Gastroesophageal sphincter (tissue), 4 donors: ENCODE measurements around the gene RAB23. TPM values are rescaled to one million over a fixed set of nuclear protein-coding genes. Genes with fewer than 3 reads are reported as not detected.

Experiments
- ATAC-seq: fragments of 150-250 bp; one replicate; pipeline ENCODE4 v1.9.1; 2016; ENCODE audit warnings: mild to moderate bottlenecking, moderate library complexity
- H3K27ac ChIP-seq, 4 donors: fragments of 200-600 bp; sonication (generic) in 3 of 4; 1 replicate in 3 of 4; 2 replicates in 1 of 4; pipeline ENCODE4 v1.5.1; 2016 to 2019
- H3K27me3 ChIP-seq: fragments of 200-600 bp; sonication (generic); one replicate; pipeline ENCODE4 v1.5.1; 2019
- H3K36me3 ChIP-seq, 2 donors: fragments of 200-600 bp; sonication (generic); one replicate each; pipeline ENCODE4 v1.5.1; 2019; ENCODE audit warnings: control low read depth in 1 of 2
- H3K4me1 ChIP-seq, 3 donors: fragments of 200-600 bp; sonication (generic); 1 replicate in 2 of 3; 2 replicates in 1 of 3; pipeline ENCODE4 v1.5.1; 2016 to 2019; ENCODE audit warnings: control low read depth in 2 of 3
- H3K4me3 ChIP-seq, 2 donors: fragments of 200-600 bp; sonication (generic); one replicate each; pipeline ENCODE4 v1.5.1; 2019; ENCODE audit warnings: mild to moderate bottlenecking in 1 of 2, moderate library complexity in 1 of 2
- H3K9me3 ChIP-seq, 3 donors: fragments of 200-600 bp; sonication (generic); one replicate each; pipeline ENCODE4 v1.5.1; 2017 to 2019; ENCODE audit warnings: control low read depth in 2 of 3
- CTCF ChIP-seq, 4 experiments: fragments of 200-600 bp in 2 of 4; fragments of 450-650 bp in 2 of 4; sonication (generic) in 1 of 4; IDR thresholded peaks; one replicate each; pipeline ENCODE4 v1.5.1; 2017 to 2019; ENCODE audit warnings: antibody characterized with exemption in 4 of 4, mild to moderate bottlenecking in 2 of 4, moderate library complexity in 2 of 4
- EP300 ChIP-seq: sonication (generic); formaldehyde crosslinking; IDR thresholded peaks from one replicate; pipeline ENCODE4 v1.6.1; 2017; ENCODE audit warnings: antibody characterized with exemption, mild to moderate bottlenecking
- POLR2A ChIP-seq, 2 donors: fragments of 450-650 bp; IDR thresholded peaks; one replicate each; pipeline ENCODE4 v1.6.1; 2017; ENCODE audit warnings: antibody characterized with exemption in 2 of 2, mild to moderate bottlenecking in 2 of 2, moderate library complexity in 1 of 2
- POLR2AphosphoS5 ChIP-seq: sonication (generic); formaldehyde crosslinking; IDR thresholded peaks from one replicate; pipeline ENCODE4 v1.6.1; 2017; ENCODE audit warnings: antibody characterized with exemption
- WGBS, 2 donors: methylation state at CpG; one replicate each; pipeline ENCODE4 v1.1.5; 2018; ENCODE audit warnings: low coverage in 1 of 2; 5-methylcytosine and 5-hydroxymethylcytosine counted together
- total RNA-seq, 4 donors: library from RNA; depleted of rRNA; stranded (reverse); fragments of >200 nt; gene quantifications; one replicate each; pipeline ENCODE4 v1.1.0, GENCODE V29; 2016

RAB23 gene
- total RNA-seq, 4 donors from 2014 or later: 45.5 to 107 (median 78.1) TPM

GRCh38 chr6:57174511-57174907 lies 47.6 kb downstream of the RAB23 start:
- TF ChIP-seq CTCF (IDR thresholded peaks at IDR 0.05) (no peak), EP300 (no peak), POLR2A (IDR thresholded peaks at IDR 0.05) (no peak), POLR2AphosphoS5 (no peak)
- 36 to 47% methylated on average over 3 of the region's 3 CpGs for WGBS, 2 donors
- H3K9me3 ChIP-seq: no peaks in the 10 kb centered on the region
- no peaks in the 10 kb centered on the region for H3K27me3 ChIP-seq
- no peak for ATAC-seq
- peaks cover 0 to 8% of the 10 kb centered on the region in 2 donors for H3K36me3 ChIP-seq
- peak overlapping the region; percentile 73 to 74 for H3K4me3 ChIP-seq
- peaks cover 16 to 57% (median 18%) of the 10 kb centered on the region in 3 donors for H3K4me1 ChIP-seq
- H3K27ac ChIP-seq: peak overlapping the region; percentile 79 to 98 (median 96)

GRCh38 chr6:57173886-57174510 lies 48.1 kb downstream of the RAB23 start:
- H3K4me3 ChIP-seq: peak overlapping the region; percentile 73 to 74
- H3K27ac ChIP-seq: peak overlapping the region; percentile 79 to 98 (median 96)
- peak; percentile 28 for ATAC-seq
- 25 to 29% methylated on average over 3 to 5 of the region's 5 CpGs for WGBS, 2 donors
- no peaks in the 10 kb centered on the region for H3K9me3 ChIP-seq
- TF ChIP-seq EP300: no peak
- peak in 1 of 4 experiments; percentile 4 for TF ChIP-seq CTCF (IDR thresholded peaks at IDR 0.05)
- peak; percentile 92 for TF ChIP-seq POLR2AphosphoS5
- peak; percentile 34 to 43 for TF ChIP-seq POLR2A (IDR thresholded peaks at IDR 0.05)
- H3K4me1 ChIP-seq: peaks cover 12 to 51% (median 16%) of the 10 kb centered on the region in 3 donors
- no peaks in the 10 kb centered on the region for H3K27me3 ChIP-seq
- peaks cover 0 to 8% of the 10 kb centered on the region in 2 donors for H3K36me3 ChIP-seq

- 1 to 3% methylated on average over 19 of the region's 19 CpGs for WGBS, 2 donors
- ATAC-seq: no peak
- Histone ChIP-seq H3K27me3 (no peaks in the 10 kb centered on the region), H3K4me3 (peak overlapping the region; percentile 73 to 74), H3K36me3 (peaks cover 0 to 8% of the 10 kb centered on the region in 2 donors), H3K27ac (peak overlapping the region; percentile 79 to 98 (median 96)), H3K9me3 (no peaks in the 10 kb centered on the region), H3K4me1 (peaks cover 8 to 44% (median 12%) of the 10 kb centered on the region in 3 donors)
- TF ChIP-seq CTCF (IDR thresholded peaks at IDR 0.05) (no peak), EP300 (no peak), POLR2A (IDR thresholded peaks at IDR 0.05) (no peak), POLR2AphosphoS5 (no peak)
These were observed 48.8 kb downstream of the RAB23 start for GRCh38 chr6:57173056-57173885.

DNA sequence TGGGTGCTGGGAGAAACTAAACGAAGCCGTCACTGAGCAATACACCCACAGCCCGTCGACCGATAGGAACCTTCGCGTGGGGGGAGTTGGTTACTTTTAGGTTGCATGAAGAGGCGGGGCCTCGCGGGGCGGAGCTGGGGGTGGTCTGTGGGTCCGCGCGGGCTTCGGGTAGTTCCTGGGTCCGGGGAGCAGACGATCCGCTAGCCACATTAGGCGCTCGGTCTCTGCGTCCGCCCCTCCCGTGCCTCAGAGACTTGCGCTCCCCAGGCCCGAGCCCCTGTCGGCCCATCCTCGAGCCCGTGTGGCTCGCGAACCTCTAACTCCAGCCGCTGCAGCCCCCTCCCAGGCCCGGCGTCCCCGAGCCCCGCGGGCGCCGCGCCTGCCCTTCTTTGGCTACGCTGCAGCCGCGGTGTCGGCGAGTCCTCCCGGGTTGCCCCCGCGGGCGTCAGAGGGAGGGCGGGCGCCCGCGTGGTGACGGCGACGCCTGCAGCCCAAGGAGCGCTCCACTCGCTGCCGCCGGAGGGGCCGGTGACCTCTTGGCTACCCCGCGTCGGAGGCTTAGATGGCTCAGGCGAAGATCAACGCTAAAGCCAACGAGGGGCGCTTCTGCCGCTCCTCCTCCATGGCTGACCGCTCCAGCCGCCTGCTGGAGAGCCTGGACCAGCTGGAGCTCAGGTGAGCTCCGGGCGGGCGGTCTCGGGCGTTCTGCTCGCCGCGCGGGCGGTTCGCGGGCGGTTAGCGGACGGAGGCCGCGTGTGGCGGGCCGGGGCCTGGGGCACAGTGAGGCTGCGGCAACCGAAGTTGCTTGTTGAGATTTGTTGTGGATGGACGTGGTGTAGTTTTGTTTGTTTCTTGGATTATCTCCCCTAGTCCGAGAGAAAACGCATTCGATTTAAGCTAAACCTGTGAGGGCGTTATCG lies 49.7 kb downstream of the RAB23 start, which contains the start of gene BAG2:
Gene BAG2 (plus strand): TSS at position 191 of the 920 bp plus-strand sequence. CDS start 372 bp downstream, at position 563.
- Histone ChIP-seq H3K27ac (peak within 1 kb of the TSS; percentile 79 to 98 (median 96)), H3K4me3 (peak within 1 kb of the TSS; percentile 73 to 74), H3K9me3 (no peaks in the 10 kb centered on the region), H3K4me1 (peaks cover 8 to 39% (median 11%) of the 10 kb centered on the region in 3 donors), H3K27me3 (no peaks in the 10 kb centered on the region), H3K36me3 (peaks cover 0 to 8% of the 10 kb centered on the region in 2 donors)
- TF ChIP-seq POLR2AphosphoS5: peak; percentile 59
- TF ChIP-seq EP300: no peak
- peak; percentile 80 to 82 for TF ChIP-seq POLR2A (IDR thresholded peaks at IDR 0.05)
- peak in 3 of 4 experiments; percentile 41 to 65 (median 46) for TF ChIP-seq CTCF (IDR thresholded peaks at IDR 0.05)
- 1% methylated on average over 9 of the region's 97 CpGs; no CpG with 5 or more reads in 1 of the 2 donors for WGBS, 2 donors
- peak; percentile 92 for ATAC-seq
